ENCODE data around the gene PBRM1.

- TF ChIP-seq EZH2 (IDR thresholded peaks at IDR 0.05; ENCODE audit: insufficient read depth, poor library complexity, severe bottlenecking): no peak
- TF ChIP-seq EZH2phosphoT487 (IDR thresholded peaks at IDR 0.05; ENCODE audit: insufficient read depth, low read depth): no peak
These were observed 163.0 kb downstream of the PBRM1 start for GRCh38 chr3:52522651-52523251.

Measured in GM23248 (cell line).